HepG2 (cell line): ENCODE measurements around the gene ADGRG6. TPM values are rescaled to one million over a fixed set of nuclear protein-coding genes. Genes with fewer than 3 reads are reported as not detected.

Experiments
- ATAC-seq: fragments of 200-7000 bp; cut with Tn5 transposase; 3 replicates; pipeline ENCODE4 v1.9.1; 2020; ENCODE audit warnings: mild to moderate bottlenecking, moderate library complexity
- BruUV-seq: library from RNA; stranded (reverse); fragments of 400-500 nt; replicated peaks from 2 replicates; lab custom pipeline; 2021; lab: Mats Ljungman, UMichigan
- CTCF ChIA-PET: fragments of 300-600 bp; formaldehyde crosslinking; extraction: SDS; loops from one replicate; lab custom pipeline; 2021; ENCODE audit warnings: low total read pairs, inconsistent platforms, low intra/inter-chr PET ratio; lab: Yijun Ruan, JAX
- POLR2A ChIA-PET: fragments of 350-600 bp; sonication (Branson Sonifier 250); formaldehyde crosslinking; loops from one replicate; lab custom pipeline; 2020; ENCODE audit warnings: antibody characterized with exemption, inconsistent platforms; lab: Yijun Ruan, JAX
- DNase-seq: peaks from one replicate; pipeline ENCODE4 v3.0.0-alpha.2; 2015; ENCODE audit warnings: low spot score
- FAIRE-seq: peaks from 3 replicates; lab custom pipeline; 2011; peaks lifted over from hg19 to GRCh38; lab: Jason Lieb, UNC
- H2AFZ ChIP-seq: one replicate; pipeline ENCODE4 v1.6.1; 2011; ENCODE audit warnings: low read length, inconsistent platforms
- H3K27ac ChIP-seq: fragments of 300-600 bp; 3 replicates; pipeline ENCODE4 v1.8.0; 2011; ENCODE audit warnings: mixed run types, mild to moderate bottlenecking, mixed read lengths, low read length, inconsistent platforms; ENCODE audit not compliant: insufficient read depth; ENCODE audit errors: extremely low read length
- H3K27me3 ChIP-seq, 2 experiments: fragments of 200-600 bp in 1 of 2; 2 replicates in 1 of 2; 3 replicates in 1 of 2; pipeline versions ENCODE4 v1.6.0 to v1.8.0; 2011; ENCODE audit warnings: low read length in 2 of 2, mild to moderate bottlenecking in 2 of 2, moderate library complexity in 2 of 2, inconsistent platforms in 1 of 2; ENCODE audit not compliant: insufficient read depth in 2 of 2, control insufficient read depth in 1 of 2
- H3K36me3 ChIP-seq, 2 experiments: fragments of 200-600 bp in 1 of 2; replicated peaks in 1 of 2; 2 replicates in 1 of 2; 3 replicates in 1 of 2; pipeline versions ENCODE4 v1.5.1 to v1.8.0; 2011; ENCODE audit warnings: low read length in 2 of 2, inconsistent platforms in 1 of 2; ENCODE audit not compliant: insufficient read depth in 2 of 2, control insufficient read depth in 1 of 2
- H3K4me1 ChIP-seq: 2 replicates; pipeline ENCODE4 v1.5.1; 2012; ENCODE audit warnings: low read length, inconsistent platforms; ENCODE audit not compliant: insufficient read depth
- H3K4me2 ChIP-seq: 2 replicates; pipeline ENCODE4 v1.6.0; 2011; ENCODE audit warnings: low read depth, low read length, inconsistent platforms
- H3K4me3 ChIP-seq, 3 experiments: fragments of 200-600 bp in 1 of 3; sonication (generic), shearing (Covaris generic) in 1 of 3; replicated peaks in 1 of 3; 2 replicates each; pipeline ENCODE4 v1.5.1; 2011 to 2016; ENCODE audit warnings: low read length in 3 of 3, inconsistent platforms in 2 of 3, low read depth in 2 of 3, mild to moderate bottlenecking in 2 of 3, control low read depth in 1 of 3, mixed read lengths in 1 of 3; ENCODE audit not compliant: insufficient read depth in 1 of 3
- H3K79me2 ChIP-seq: one replicate; pipeline ENCODE4 v1.6.1; 2011; ENCODE audit warnings: low read length, inconsistent platforms; ENCODE audit not compliant: insufficient read depth
- H3K9ac ChIP-seq: 2 replicates; pipeline ENCODE4 v1.6.0; 2011; ENCODE audit warnings: mild to moderate bottlenecking, low read depth, low read length, inconsistent platforms; ENCODE audit not compliant: insufficient read depth
- H3K9me3 ChIP-seq: 2 replicates; pipeline ENCODE4 v1.5.1; 2012; ENCODE audit warnings: mild to moderate bottlenecking, low read length
- H4K20me1 ChIP-seq: 2 replicates; pipeline ENCODE4 v1.6.0; 2011; ENCODE audit warnings: inconsistent platforms, mild to moderate bottlenecking, low read length, moderate library complexity; ENCODE audit not compliant: insufficient read depth
- RBM22 ChIP-seq: fragments of 200-400 bp; formaldehyde crosslinking; optimal IDR thresholded peaks from 2 replicates; pipeline ENCODE3; 2017; ENCODE audit warnings: mild to moderate bottlenecking, low read length, moderate library complexity
- SOX13 ChIP-seq, 3 experiments: fragments of 450-650 bp in 1 of 3; sonication (generic) in 1 of 3; formaldehyde crosslinking in 1 of 3; IDR thresholded peaks in 2 of 3; conservative IDR thresholded peaks in 1 of 3; 2 replicates each; pipeline versions ENCODE4 v1.5.0 to v1.6.1; 2016 to 2020; ENCODE audit warnings: antibody characterized with exemption in 1 of 3, mild to moderate bottlenecking in 1 of 3, missing compliant biosample characterization in 1 of 3, missing genetic modification reagents in 1 of 3, moderate library complexity in 1 of 3
- ZBTB43 ChIP-seq: sonication (generic); formaldehyde crosslinking; conservative IDR thresholded peaks from 2 replicates; pipeline ENCODE4 v1.4.0; 2020; ENCODE audit warnings: missing genetic modification reagents
- ZBTB49 ChIP-seq: sonication (generic); formaldehyde crosslinking; IDR thresholded peaks from 2 replicates; pipeline ENCODE4 v1.4.0; 2020; ENCODE audit warnings: missing genetic modification reagents, borderline replicate concordance
- ZNF276 ChIP-seq: sonication (generic); formaldehyde crosslinking; IDR thresholded peaks from 2 replicates; pipeline ENCODE4 v1.4.0; 2020; ENCODE audit warnings: mild to moderate bottlenecking, low read depth, missing genetic modification reagents
- ZNF333 ChIP-seq: sonication (generic); formaldehyde crosslinking; IDR thresholded peaks from 2 replicates; pipeline ENCODE4 v1.4.0; 2020; ENCODE audit warnings: mild to moderate bottlenecking, missing genetic modification reagents, borderline replicate concordance
- WGBS: methylation state at CpG from one replicate; pipeline ENCODE4 v1.1.6; 2017; ENCODE audit warnings: low lambda C conversion rate; 5-methylcytosine and 5-hydroxymethylcytosine counted together
- in situ Hi-C: cut with HindIII; loops from 2 replicates; pipeline ENCODE4 v1.10.0; 2017; ENCODE audit warnings: low pct_unique_long_range_greater_than_20kb; ENCODE audit not compliant: extremely low pct_ligation_motif_present
- intact Hi-C: fragments of 100-400 bp; cut with micrococcal nuclease; formaldehyde crosslinking; loops from one replicate; pipeline ENCODE4 v1.10.0; 2022; ENCODE audit not compliant: unreplicated experiment
- polyA plus RNA-seq, 8 experiments: library from polyadenylated mRNA; depleted of rRNA in 3 of 8; stranded (reverse) in 7 of 8; unstranded in 1 of 8; fragments of >200 nt; fragmentation: Illumina TruSeq in 4 of 8; extraction: Trizol in 4 of 8; gene quantifications; 2 replicates each; pipeline versions ENCODE4 v1.2.1 to v1.2.3, GENCODE V29; 2011 to 2016; ENCODE audit warnings: low read depth in 4 of 8, missing spikeins in 1 of 8, mixed read lengths in 1 of 8; ENCODE audit not compliant: insufficient read depth in 1 of 8
- total RNA-seq, 5 experiments: library from RNA; depleted of rRNA; stranded (reverse); fragments of >200 nt; fragmentation: Illumina TruSeq; extraction: Trizol; gene quantifications; 2 replicates each; pipeline ENCODE4 v1.2.3, GENCODE V29; 2016; ENCODE audit warnings: low read depth in 1 of 5
- TF ChIP-seq, protein P1 (sequence below): sonication (generic); formaldehyde crosslinking; IDR thresholded peaks from 2 replicates; pipeline ENCODE4 v1.4.0; 2020; ENCODE audit warnings: missing genetic modification reagents

Gene ADGRG6
- total and polyA plus RNA-seq, 2 of the 13 experiments (the other 11 are each of a cell fraction or from before 2014, with no cell fraction given), result 129 to 249 TPM

DNA sequence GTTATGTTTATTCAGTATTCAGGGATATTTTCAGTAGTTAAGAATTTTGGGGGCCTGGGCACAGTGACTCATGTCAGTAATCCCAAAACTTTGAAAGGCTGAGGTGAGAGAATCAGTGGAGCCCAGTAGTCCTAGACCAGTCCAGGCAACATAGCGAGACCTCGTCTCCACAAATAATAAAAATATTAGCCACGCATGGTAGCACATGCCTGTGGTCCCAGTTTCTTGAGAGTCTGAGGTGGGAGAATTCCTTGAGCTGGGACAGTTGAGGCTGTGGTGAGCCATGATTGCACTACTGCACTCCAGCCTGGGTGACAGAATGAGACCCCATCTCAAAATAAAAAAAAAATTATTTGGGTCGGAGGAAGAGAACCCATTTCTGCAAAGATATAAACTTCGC lies 20.3 kb downstream of the ADGRG6 start:
- POLR2A ChIA-PET, result interaction anchor here (3.0 kb wide), 1 partner anchor 21 kb away, joined by 17 read pairs; the partner anchor contains the start of gene ADGRG6
- DNase-seq, result no peak
- Histone ChIP-seq H3K27me3 (no peaks in the 10 kb centered on the region), H3K4me1 (peaks cover 73% of the 10 kb centered on the region), H3K9me3 (no peaks in the 10 kb centered on the region), H3K9ac (no peak overlapping the region)
- no TSS peak for BruUV-seq
- peak; percentile 28 for TF ChIP-seq RBM22
- no peak for TF ChIP-seq ZNF276 (CRISPR knock-in tag)
- TF ChIP-seq, all 625 proteins: peak for 1
- CTCF ChIA-PET, result no interaction called here
- Histone ChIP-seq H3K4me2 (no peak overlapping the region), H4K20me1 (peaks cover 22% of the 10 kb centered on the region), H3K36me3 (peaks cover 10 to 31% of the 10 kb centered on the region in 2 experiments; a peak in 4 of 5 replicates), H2AFZ (no peak overlapping the region), H3K27ac (no peak overlapping the region), H3K4me3 (no peak overlapping the region), H3K79me2 (peaks cover 92% of the 10 kb centered on the region)
- ATAC-seq (no peak), FAIRE-seq (no peak)
- in situ Hi-C loops (no loop called here), intact Hi-C loops (no loop called here)
- 99% methylated on average over 5 of the region's 5 CpGs for WGBS

DNA sequence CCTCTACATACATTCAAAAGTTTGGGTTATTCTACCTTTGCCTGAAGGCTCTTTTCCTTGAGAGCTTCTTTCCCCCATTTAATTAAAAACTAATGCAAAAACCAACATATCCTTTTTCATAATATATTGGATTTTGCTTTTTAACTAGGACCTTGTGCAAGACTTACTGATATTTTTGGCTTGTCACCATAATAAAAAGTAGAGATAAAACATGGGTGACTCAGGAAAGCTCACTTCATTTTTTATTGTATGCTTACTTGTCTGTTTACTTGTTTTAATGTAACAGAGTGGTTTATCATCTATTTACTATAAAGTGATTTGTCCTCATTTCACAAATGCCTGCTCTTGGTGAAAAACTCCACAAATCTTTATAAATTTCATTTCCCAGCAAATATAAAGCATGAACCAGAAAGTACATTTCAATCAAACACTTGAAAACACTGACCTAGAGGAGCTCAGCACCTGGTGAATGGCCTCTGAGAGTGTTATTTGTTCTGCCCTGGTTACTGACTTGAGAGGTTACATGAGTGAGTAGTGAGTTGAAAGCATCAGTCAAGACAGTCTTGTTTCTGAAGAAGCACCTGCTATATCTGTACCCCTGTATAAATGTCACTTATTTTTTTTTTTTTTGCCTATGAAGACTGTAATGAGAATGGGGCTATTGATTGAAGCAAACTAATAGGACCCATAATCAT lies 20.8 kb downstream of the ADGRG6 start:
- Histone ChIP-seq H3K9ac (no peak overlapping the region), H3K27me3 (no peaks in the 10 kb centered on the region), H3K79me2 (peaks cover 94% of the 10 kb centered on the region), H3K27ac (peak overlapping the region; percentile 21), H2AFZ (no peak overlapping the region), H3K4me1 (peaks cover 74% of the 10 kb centered on the region), H3K9me3 (no peaks in the 10 kb centered on the region), H3K4me3 (no peak overlapping the region), H3K36me3 (peaks cover 10 to 28% of the 10 kb centered on the region in 2 experiments; a peak in 4 of 5 replicates), H4K20me1 (peaks cover 18% of the 10 kb centered on the region), H3K4me2 (0 out of 2 replicates have a peak overlapping the region, but pooled peaks have one; percentile 8)
- FAIRE-seq (no peak), ATAC-seq (peak; percentile 67), DNase-seq (no peak)
- in situ Hi-C loops, result no loop called here
- ChIA-PET CTCF (no interaction called here), POLR2A (interaction anchor here (0.5 to 3.0 kb wide), 3 partner anchors 9 to 26 kb away, joined by 3 to 17 read pairs (median 3); partner anchors contain the start of gene ADGRG6)
- BruUV-seq, result TSS peak; percentile 95
- intact Hi-C loops, result no loop called here
- TF ChIP-seq, protein P1, sequence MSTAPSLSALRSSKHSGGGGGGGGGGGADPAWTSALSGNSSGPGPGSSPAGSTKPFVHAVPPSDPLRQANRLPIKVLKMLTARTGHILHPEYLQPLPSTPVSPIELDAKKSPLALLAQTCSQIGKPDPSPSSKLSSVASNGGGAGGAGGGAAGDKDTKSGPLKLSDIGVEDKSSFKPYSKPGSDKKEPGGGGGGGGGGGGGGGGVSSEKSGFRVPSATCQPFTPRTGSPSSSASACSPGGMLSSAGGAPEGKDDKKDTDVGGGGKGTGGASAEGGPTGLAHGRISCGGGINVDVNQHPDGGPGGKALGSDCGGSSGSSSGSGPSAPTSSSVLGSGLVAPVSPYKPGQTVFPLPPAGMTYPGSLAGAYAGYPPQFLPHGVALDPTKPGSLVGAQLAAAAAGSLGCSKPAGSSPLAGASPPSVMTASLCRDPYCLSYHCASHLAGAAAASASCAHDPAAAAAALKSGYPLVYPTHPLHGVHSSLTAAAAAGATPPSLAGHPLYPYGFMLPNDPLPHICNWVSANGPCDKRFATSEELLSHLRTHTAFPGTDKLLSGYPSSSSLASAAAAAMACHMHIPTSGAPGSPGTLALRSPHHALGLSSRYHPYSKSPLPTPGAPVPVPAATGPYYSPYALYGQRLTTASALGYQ (CRISPR knock-in tag), result no peak
- no peak for TF ChIP-seq ZNF333 (CRISPR knock-in tag)
- no peak for TF ChIP-seq SOX13 (IDR thresholded peaks at IDR 0.05)
- no peak for TF ChIP-seq SOX13 (CRISPR knock-in tag; conservative IDR thresholded peaks at IDR 0.05 in 1 of 2, IDR thresholded peaks at IDR 0.05 in 1 of 2)
- no peak for TF ChIP-seq ZBTB49 (CRISPR knock-in tag)
- no peak for TF ChIP-seq ZBTB43
